OCI-LY1 (cell line): ENCODE data around the gene PRSS38.

ENCODE experiments used
- H2AFZ ChIP-seq: fragments of 200-600 bp; sonication (generic), shearing (Covaris generic); 2 replicates; pipeline ENCODE4 v1.6.0; 2014; ENCODE audit warnings: antibody characterized with exemption, mild to moderate bottlenecking, low read length
- H3F3A ChIP-seq: fragments of 200-600 bp; sonication (generic), shearing (Covaris generic); 2 replicates; pipeline ENCODE4 v1.6.0; 2014; ENCODE audit warnings: mild to moderate bottlenecking, antibody characterized with exemption, low read length, moderate library complexity; ENCODE audit not compliant: insufficient read depth
- H3K27ac ChIP-seq: fragments of 200-600 bp; sonication (generic); 2 replicates; pipeline ENCODE4 v1.5.1; 2014; ENCODE audit warnings: low read length, mixed run types, mild to moderate bottlenecking, low read depth; ENCODE audit not compliant: poor library complexity, severe bottlenecking
- H3K27me3 ChIP-seq: fragments of 200-600 bp; sonication (generic); 2 replicates; pipeline ENCODE4 v1.6.0; 2014; ENCODE audit warnings: antibody characterized with exemption, mild to moderate bottlenecking, low read length, moderate library complexity; ENCODE audit not compliant: insufficient read depth
- H3K36me3 ChIP-seq: fragments of 200-600 bp; sonication (generic); 2 replicates; pipeline ENCODE4 v1.6.1; 2014; ENCODE audit warnings: mild to moderate bottlenecking, antibody characterized with exemption, low read length, moderate library complexity, mixed read lengths; ENCODE audit not compliant: insufficient read depth
- H3K4me1 ChIP-seq: fragments of 200-600 bp; sonication (generic); 2 replicates; pipeline ENCODE4 v1.5.1; 2014; ENCODE audit warnings: mild to moderate bottlenecking, low read length, moderate library complexity; ENCODE audit not compliant: insufficient read depth, severe bottlenecking
- H3K4me2 ChIP-seq: fragments of 200-600 bp; sonication (generic), shearing (Covaris generic); 2 replicates; pipeline ENCODE4 v1.6.1; 2014; ENCODE audit warnings: low read length
- H3K4me3 ChIP-seq: fragments of 200-600 bp; sonication (generic); 2 replicates; pipeline ENCODE4 v1.5.1; 2014; ENCODE audit warnings: low read length, low read depth, mild to moderate bottlenecking, mixed read lengths; ENCODE audit not compliant: poor library complexity, severe bottlenecking
- H3K79me2 ChIP-seq: fragments of 200-600 bp; shearing (Covaris generic); 2 replicates; pipeline ENCODE4 v1.6.1; 2016; ENCODE audit warnings: mixed run types, low read length, mixed read lengths; ENCODE audit not compliant: insufficient read depth
- H3K9ac ChIP-seq: fragments of 200-600 bp; sonication (generic), shearing (Covaris generic); 2 replicates; pipeline ENCODE4 v1.6.1; 2014; ENCODE audit warnings: mild to moderate bottlenecking, low read length, mixed read lengths
- H3K9me2 ChIP-seq: fragments of 200-600 bp; sonication (generic), shearing (Covaris generic); 2 replicates; pipeline ENCODE4 v1.6.1; 2014; ENCODE audit warnings: low read depth, mild to moderate bottlenecking, low read length, mixed read lengths
- H3K9me3 ChIP-seq: fragments of 200-600 bp; shearing (Covaris generic); 2 replicates; pipeline ENCODE4 v1.6.1; 2014; ENCODE audit warnings: low read length, mixed read lengths
- H4K20me1 ChIP-seq: fragments of 200-600 bp; sonication (generic), shearing (Covaris generic); 2 replicates; pipeline ENCODE4 v1.6.0; 2016; ENCODE audit warnings: mild to moderate bottlenecking, low read length; ENCODE audit not compliant: insufficient read depth
- EZH2 ChIP-seq: fragments of 200-600 bp; sonication (generic), shearing (Covaris generic); IDR thresholded peaks from 2 replicates; pipeline ENCODE4 v1.8.0; 2017; ENCODE audit warnings: borderline replicate concordance, mixed run types, mild to moderate bottlenecking, antibody characterized with exemption, low read length, moderate library complexity, mixed read lengths
- TF ChIP-seq, protein P1 (sequence below): fragments of 200-600 bp; sonication (generic), shearing (Covaris generic); IDR thresholded peaks from 2 replicates; pipeline ENCODE4 v1.5.1; 2017; ENCODE audit warnings: mild to moderate bottlenecking, antibody characterized with exemption, low read length, moderate library complexity, mixed read lengths

Gene PRSS38

GRCh38 chr1:227890451-227891222 is 75.2 kb downstream of the PRSS38 start:
- no peak overlapping the region for H3K27ac ChIP-seq
- H3K4me3 ChIP-seq, result no peak overlapping the region
- H2AFZ ChIP-seq, result no peak overlapping the region
- no peaks in the 10 kb centered on the region for H3K36me3 ChIP-seq
- H3F3A ChIP-seq, result no peaks in the 10 kb centered on the region
- H3K79me2 ChIP-seq, result no peaks in the 10 kb centered on the region
- no peaks in the 10 kb centered on the region for H3K9me3 ChIP-seq
- H3K9me2 ChIP-seq, result no peaks in the 10 kb centered on the region
- no peak overlapping the region for H3K4me2 ChIP-seq
- no peaks in the 10 kb centered on the region for H3K4me1 ChIP-seq
- TF ChIP-seq EZH2, result no peak
- TF ChIP-seq, protein P1, sequence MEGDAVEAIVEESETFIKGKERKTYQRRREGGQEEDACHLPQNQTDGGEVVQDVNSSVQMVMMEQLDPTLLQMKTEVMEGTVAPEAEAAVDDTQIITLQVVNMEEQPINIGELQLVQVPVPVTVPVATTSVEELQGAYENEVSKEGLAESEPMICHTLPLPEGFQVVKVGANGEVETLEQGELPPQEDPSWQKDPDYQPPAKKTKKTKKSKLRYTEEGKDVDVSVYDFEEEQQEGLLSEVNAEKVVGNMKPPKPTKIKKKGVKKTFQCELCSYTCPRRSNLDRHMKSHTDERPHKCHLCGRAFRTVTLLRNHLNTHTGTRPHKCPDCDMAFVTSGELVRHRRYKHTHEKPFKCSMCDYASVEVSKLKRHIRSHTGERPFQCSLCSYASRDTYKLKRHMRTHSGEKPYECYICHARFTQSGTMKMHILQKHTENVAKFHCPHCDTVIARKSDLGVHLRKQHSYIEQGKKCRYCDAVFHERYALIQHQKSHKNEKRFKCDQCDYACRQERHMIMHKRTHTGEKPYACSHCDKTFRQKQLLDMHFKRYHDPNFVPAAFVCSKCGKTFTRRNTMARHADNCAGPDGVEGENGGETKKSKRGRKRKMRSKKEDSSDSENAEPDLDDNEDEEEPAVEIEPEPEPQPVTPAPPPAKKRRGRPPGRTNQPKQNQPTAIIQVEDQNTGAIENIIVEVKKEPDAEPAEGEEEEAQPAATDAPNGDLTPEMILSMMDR, result no peak
- no peaks in the 10 kb centered on the region for H4K20me1 ChIP-seq
- no peaks in the 10 kb centered on the region for H3K27me3 ChIP-seq
- H3K9ac ChIP-seq, result no peak overlapping the region

GRCh38 chr1:227891223-227891954 is 75.9 kb downstream of the PRSS38 start:
- Histone ChIP-seq H3K9me3 (no peaks in the 10 kb centered on the region), H3K4me1 (no peaks in the 10 kb centered on the region), H3F3A (no peaks in the 10 kb centered on the region), H3K79me2 (no peaks in the 10 kb centered on the region), H4K20me1 (no peaks in the 10 kb centered on the region), H2AFZ (no peak overlapping the region), H3K9me2 (no peaks in the 10 kb centered on the region), H3K9ac (no peak overlapping the region), H3K4me2 (no peak overlapping the region), H3K36me3 (no peaks in the 10 kb centered on the region), H3K4me3 (no peak overlapping the region), H3K27me3 (no peaks in the 10 kb centered on the region), H3K27ac (no peak overlapping the region)
- TF ChIP-seq EZH2, result no peak
- TF ChIP-seq, protein P1, result no peak

GRCh38 chr1:227891955-227892488 is 76.5 kb downstream of the PRSS38 start:
- no peak overlapping the region for H3K9ac ChIP-seq
- no peaks in the 10 kb centered on the region for H3K9me2 ChIP-seq
- H3K4me1 ChIP-seq, result no peaks in the 10 kb centered on the region
- TF ChIP-seq, protein P1, result no peak
- TF ChIP-seq EZH2, result no peak
- H3F3A ChIP-seq, result no peaks in the 10 kb centered on the region
- no peaks in the 10 kb centered on the region for H3K79me2 ChIP-seq
- H3K27ac ChIP-seq, result no peak overlapping the region
- no peaks in the 10 kb centered on the region for H3K9me3 ChIP-seq
- H3K36me3 ChIP-seq, result no peaks in the 10 kb centered on the region
- no peak overlapping the region for H3K4me3 ChIP-seq
- H2AFZ ChIP-seq, result no peak overlapping the region
- no peaks in the 10 kb centered on the region for H4K20me1 ChIP-seq
- no peak overlapping the region for H3K4me2 ChIP-seq
- no peaks in the 10 kb centered on the region for H3K27me3 ChIP-seq
